Spleen (tissue), 11 donors: ENCODE data around the gene ECSCR. TPM values are rescaled to one million over a fixed set of nuclear protein-coding genes. Genes with fewer than 3 reads are reported as not detected.
A peak's percentile ranks its signal among the peaks of the same experiment; 100 is the strongest.
"Not testable (repeated sequence)": the region's sequence is repeated elsewhere in the genome, so short reads cannot be mapped to it uniquely, and the experiment has no call there.

Experiments
- DNase-seq: peaks from one replicate; pipeline ENCODE4 v3.0.0-alpha.2; 2020
- H3K27ac ChIP-seq, 8 donors: fragments of 200-600 bp; sonication (generic) in 7 of 8; 1 replicate in 4 of 8; 2 replicates in 4 of 8; pipeline versions ENCODE4 v1.5.0 to v1.8.0; 2016 to 2021; ENCODE audit warnings: inconsistent platforms in 4 of 8, mild to moderate bottlenecking in 4 of 8, moderate library complexity in 1 of 8
- H3K27me3 ChIP-seq, 7 donors: fragments of 200-600 bp; sonication (generic) in 6 of 7; replicated peaks in 1 of 7; 1 replicate in 4 of 7; 2 replicates in 3 of 7; pipeline versions ENCODE4 v1.5.0 to v1.8.0; 2016 to 2021; ENCODE audit warnings: inconsistent platforms in 3 of 7, mild to moderate bottlenecking in 1 of 7
- H3K36me3 ChIP-seq, 6 donors: fragments of 200-600 bp; sonication (generic) in 5 of 6; 1 replicate in 4 of 6; 2 replicates in 2 of 6; pipeline versions ENCODE4 v1.5.0 to v1.8.0; 2016 to 2021; ENCODE audit warnings: inconsistent platforms in 2 of 6
- H3K4me1 ChIP-seq, 6 donors: fragments of 200-600 bp; sonication (generic) in 5 of 6; 1 replicate in 3 of 6; 2 replicates in 3 of 6; pipeline versions ENCODE4 v1.5.0 to v1.8.0; 2016 to 2021; ENCODE audit warnings: inconsistent platforms in 3 of 6
- H3K4me3 ChIP-seq, 8 donors: fragments of 200-600 bp; sonication (generic) in 7 of 8; 1 replicate in 4 of 8; 2 replicates in 4 of 8; pipeline versions ENCODE4 v1.5.0 to v1.8.0; 2016 to 2021; ENCODE audit warnings: inconsistent platforms in 4 of 8, mild to moderate bottlenecking in 4 of 8, moderate library complexity in 2 of 8
- H3K9me3 ChIP-seq, 8 donors: fragments of 200-600 bp; sonication (generic) in 7 of 8; 1 replicate in 4 of 8; 2 replicates in 4 of 8; pipeline versions ENCODE4 v1.5.0 to v1.8.0; 2016 to 2021; ENCODE audit warnings: inconsistent platforms in 4 of 8
- POLR2A ChIP-seq, 3 donors: fragments of 450-650 bp; IDR thresholded peaks; one replicate each; pipeline ENCODE4 v1.5.1; 2017; ENCODE audit warnings: antibody characterized with exemption in 3 of 3, mild to moderate bottlenecking in 1 of 3
- POLR2AphosphoS5 ChIP-seq, 3 donors: sonication (generic); formaldehyde crosslinking; IDR thresholded peaks; one replicate each; pipeline ENCODE4 v1.5.1; 2017; ENCODE audit warnings: antibody characterized with exemption in 3 of 3
- WGBS, 5 donors: extraction: QIAGEN DNeasy Blood & Tissue Kit in 3 of 5; methylation state at CpG; one replicate each; pipeline versions ENCODE4 v1.1.5 to v1.1.7; 2013 to 2018; 5-methylcytosine and 5-hydroxymethylcytosine counted together
- intact Hi-C: fragments of 100-400 bp; cut with DNase I; formaldehyde crosslinking; loops from one replicate; pipeline ENCODE4 v1.15.0; 2023; ENCODE audit warnings: low total_unique reads
- polyA plus RNA-seq, 3 donors: library from polyadenylated mRNA; stranded (reverse); fragments of 200-250 nt; gene quantifications; one replicate each; pipeline ENCODE4 v1.2.1, GENCODE V29; 2013
- total RNA-seq, 7 donors: library from RNA; depleted of rRNA in 3 of 7; stranded (reverse); fragments of >200 nt in 3 of 7; fragmentation: NEBNext Ultra II Directional in 4 of 7; extraction: Animal tissue kit (Norgen Biotek cat#: 25700) in 4 of 7; gene quantifications; one replicate each; pipeline versions ENCODE4 v1.1.0 to v1.2.1, GENCODE V29; 2016 to 2021
- TF ChIP-seq, protein P1 (sequence below), 11 experiments: fragments of 200-600 bp in 7 of 11; fragments of 450-650 bp in 4 of 11; sonication (generic) in 4 of 11; IDR thresholded peaks in 8 of 11; conservative IDR thresholded peaks in 3 of 11; 1 replicate in 7 of 11; 2 replicates in 4 of 11; pipeline versions ENCODE4 v1.4.0 to v1.8.0; 2016 to 2021; ENCODE audit warnings: antibody characterized with exemption in 11 of 11, inconsistent platforms in 4 of 11, mild to moderate bottlenecking in 1 of 11
- donor health status: healthy with polysubstance abuse.
- donor health status: DM: no; HTN: no; CAD: no; lungs with moderate emphysema.
- donor health status: DM: no; HTN: no; CAD: no.
- donor health status: Bipolar disorder and iron deficiency.
- donor health status: healthy.
- donor health status: DM: no; HTN: no; CAD: no.
- donor health status: DM: yes; HTN: yes; CAD: no.

ECSCR gene
- total and polyA plus RNA-seq, 10 donors = 11.3 to 52.3 (median 18.5) TPM

DNA sequence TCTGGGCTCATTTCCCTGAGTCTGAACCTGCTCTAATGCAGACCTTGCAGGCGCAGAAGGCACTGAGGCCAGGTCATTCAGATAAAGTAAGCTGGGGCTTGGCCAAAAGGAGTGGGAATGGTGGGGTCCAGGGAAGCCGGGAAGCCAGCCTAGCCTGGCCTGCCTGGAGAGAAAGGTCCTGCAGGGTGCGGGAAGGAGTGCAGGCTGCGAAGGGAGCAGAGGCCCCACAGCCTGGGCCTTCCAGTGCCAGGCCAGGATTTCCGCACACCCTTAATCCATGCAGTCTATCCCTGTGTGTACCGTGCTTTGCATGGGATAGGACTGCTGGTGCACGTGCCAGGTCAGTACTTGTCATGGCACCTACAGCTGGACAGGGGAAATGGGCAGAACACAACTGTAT, 23.7 kb upstream of the ECSCR start:
- Histone ChIP-seq H3K27me3 (no peaks in the 10 kb centered on the region), H3K9me3 (no peaks in the 10 kb centered on the region), H3K36me3 (no peaks in the 10 kb centered on the region), H3K4me3 (no peak overlapping the region), H3K27ac (no peak overlapping the region), H3K4me1 (peaks cover 0 to 53% (median 35%) of the 10 kb centered on the region in 6 donors)
- TF ChIP-seq POLR2AphosphoS5 (IDR thresholded peaks at IDR 0.05) (no peak), POLR2A (IDR thresholded peaks at IDR 0.05) (no peak)
- TF ChIP-seq, protein P1, sequence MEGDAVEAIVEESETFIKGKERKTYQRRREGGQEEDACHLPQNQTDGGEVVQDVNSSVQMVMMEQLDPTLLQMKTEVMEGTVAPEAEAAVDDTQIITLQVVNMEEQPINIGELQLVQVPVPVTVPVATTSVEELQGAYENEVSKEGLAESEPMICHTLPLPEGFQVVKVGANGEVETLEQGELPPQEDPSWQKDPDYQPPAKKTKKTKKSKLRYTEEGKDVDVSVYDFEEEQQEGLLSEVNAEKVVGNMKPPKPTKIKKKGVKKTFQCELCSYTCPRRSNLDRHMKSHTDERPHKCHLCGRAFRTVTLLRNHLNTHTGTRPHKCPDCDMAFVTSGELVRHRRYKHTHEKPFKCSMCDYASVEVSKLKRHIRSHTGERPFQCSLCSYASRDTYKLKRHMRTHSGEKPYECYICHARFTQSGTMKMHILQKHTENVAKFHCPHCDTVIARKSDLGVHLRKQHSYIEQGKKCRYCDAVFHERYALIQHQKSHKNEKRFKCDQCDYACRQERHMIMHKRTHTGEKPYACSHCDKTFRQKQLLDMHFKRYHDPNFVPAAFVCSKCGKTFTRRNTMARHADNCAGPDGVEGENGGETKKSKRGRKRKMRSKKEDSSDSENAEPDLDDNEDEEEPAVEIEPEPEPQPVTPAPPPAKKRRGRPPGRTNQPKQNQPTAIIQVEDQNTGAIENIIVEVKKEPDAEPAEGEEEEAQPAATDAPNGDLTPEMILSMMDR (IDR thresholded peaks at IDR 0.05 in 8 of 11, conservative IDR thresholded peaks at IDR 0.05 in 3 of 11) = no peak
- WGBS, 5 donors = 90 to 95% (median 91%) methylated on average over 5 to 7 of the region's 7 CpGs
- intact Hi-C loops = no loop called here
- no peak for DNase-seq

DNA sequence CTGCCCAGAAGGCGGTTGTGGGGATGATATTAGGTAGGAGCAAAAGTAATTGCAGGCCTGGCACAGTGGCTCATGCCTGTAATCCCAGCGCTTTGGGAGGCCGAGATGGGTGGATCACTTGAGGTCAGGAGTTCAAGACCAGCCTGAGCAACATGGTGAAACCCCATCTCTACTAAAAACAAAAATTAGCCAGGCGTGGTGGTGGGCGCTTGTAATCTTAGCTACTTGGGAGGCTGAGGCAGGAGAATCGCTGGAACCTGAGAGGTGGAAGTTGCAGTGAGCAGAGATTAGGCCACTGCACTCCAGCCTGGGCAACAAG, 20.3 kb upstream of the ECSCR start:
- 33 to 43% (median 37%) methylated on average over 6 of the region's 6 CpGs for WGBS, 5 donors
- intact Hi-C loops, H3K27me3 ChIP-seq, DNase-seq, H3K9me3 ChIP-seq: not testable (repeated sequence)
- H3K4me3 ChIP-seq = peak overlapping the region in 7 of 8 donors; percentile 42 to 73 (median 54)
- peak overlapping the region; percentile 89 to 97 (median 92) for H3K27ac ChIP-seq
- H3K36me3 ChIP-seq = peaks cover 0 to 28% (median 15%) of the 10 kb centered on the region in 6 donors
- peaks cover 7 to 76% (median 57%) of the 10 kb centered on the region in 6 donors for H3K4me1 ChIP-seq

DNA sequence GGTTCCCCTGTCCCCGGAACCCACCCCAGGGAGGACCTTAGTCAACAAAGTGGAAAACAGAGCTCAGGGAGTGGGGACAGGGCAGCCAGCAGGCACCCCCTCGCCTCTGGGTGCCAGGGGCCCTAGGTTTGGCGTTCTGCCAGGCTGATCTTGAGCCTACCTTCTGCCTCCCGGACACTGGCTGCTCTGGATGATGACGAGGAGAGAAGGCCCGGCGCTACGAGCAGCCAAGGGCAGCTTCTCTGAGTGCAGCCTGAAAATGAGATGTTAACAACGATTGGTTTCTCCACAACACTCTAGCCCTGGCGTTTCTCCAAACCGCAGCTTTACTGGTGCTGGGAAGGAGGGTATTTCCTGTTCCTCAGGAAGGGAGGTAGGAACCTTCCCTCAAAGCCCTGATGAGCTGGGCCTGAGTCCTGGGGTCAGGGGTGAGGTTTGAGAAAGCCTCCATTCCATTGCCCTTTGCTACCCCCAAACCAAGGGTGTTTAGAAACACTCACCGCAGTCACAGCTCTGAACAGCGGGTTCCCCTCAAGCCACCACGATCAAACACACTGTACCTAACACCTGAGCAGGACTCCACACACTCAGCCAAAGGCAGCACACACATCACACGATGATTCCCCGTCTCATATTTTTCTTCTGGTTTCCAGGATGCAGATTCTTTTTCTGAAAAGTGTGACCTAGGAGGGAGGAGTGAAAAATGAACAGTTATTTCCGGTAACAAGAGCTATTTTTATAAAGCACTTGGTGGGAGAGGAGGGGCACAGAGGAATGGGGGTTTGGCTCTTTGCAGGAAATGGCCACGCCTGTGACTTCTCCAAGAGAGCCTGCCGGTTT, 19.7 kb upstream of the ECSCR start, which contains the start of gene STING1:
TSS of gene STING1 (minus strand) at position 709 of the 840 bp plus-strand sequence. CDS start 1,054 bp downstream, outside the sequence.
- intact Hi-C loops = no loop called here
- H3K27ac ChIP-seq = peak within 1 kb of the TSS; percentile 89 to 97 (median 92)
- H3K36me3 ChIP-seq = peaks cover 0 to 34% (median 20%) of the 10 kb centered on the region in 6 donors
- H3K4me1 ChIP-seq = peaks cover 7 to 79% (median 59%) of the 10 kb centered on the region in 6 donors
- TF ChIP-seq, protein P1 (IDR thresholded peaks at IDR 0.05 in 8 of 11, conservative IDR thresholded peaks at IDR 0.05 in 3 of 11) = no peak
- TF ChIP-seq POLR2A (IDR thresholded peaks at IDR 0.05) = peak in 1 of 3 donors; percentile 37
- TF ChIP-seq POLR2AphosphoS5 (IDR thresholded peaks at IDR 0.05) = peak; percentile 72 to 79 (median 78)
- no peaks in the 10 kb centered on the region for H3K9me3 ChIP-seq
- no peaks in the 10 kb centered on the region for H3K27me3 ChIP-seq
- H3K4me3 ChIP-seq = peak within 1 kb of the TSS; percentile 42 to 73 (median 56)
- 3 to 10% (median 4%) methylated on average over 15 to 19 of the region's 19 CpGs for WGBS, 5 donors
- peak; percentile 88 for DNase-seq

DNA sequence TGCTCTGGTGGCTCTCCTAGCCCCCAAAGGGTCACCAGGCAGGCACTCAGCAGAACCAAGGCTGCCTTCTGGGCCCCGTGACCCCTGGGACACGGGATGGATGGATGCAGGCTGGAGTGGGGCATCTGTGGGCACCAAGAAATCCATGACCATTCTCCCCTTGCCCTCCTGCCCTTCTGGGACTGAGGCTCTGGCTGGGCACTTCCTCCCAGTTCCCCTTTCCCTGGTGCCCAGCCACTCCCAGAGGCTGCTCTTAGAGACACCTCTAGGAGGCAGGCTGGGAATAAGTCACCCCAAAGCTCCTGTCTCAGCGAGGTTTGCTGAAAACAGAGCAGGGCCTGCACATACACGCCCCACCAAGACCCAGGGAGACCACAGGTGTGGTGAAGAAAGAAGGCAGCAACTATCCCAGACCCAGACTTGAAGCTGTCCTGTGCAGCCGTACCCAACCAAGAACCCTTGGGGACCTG, 19.1 kb upstream of the ECSCR start:
- peak overlapping the region; percentile 42 to 73 (median 56) for H3K4me3 ChIP-seq
- H3K27me3 ChIP-seq = no peaks in the 10 kb centered on the region
- intact Hi-C loops = no loop called here
- WGBS, 5 donors = 9 to 32% (median 11%) methylated on average over 5 of the region's 5 CpGs
- H3K4me1 ChIP-seq = peaks cover 7 to 85% (median 62%) of the 10 kb centered on the region in 6 donors
- no peaks in the 10 kb centered on the region for H3K9me3 ChIP-seq
- DNase-seq = peak; percentile 78
- H3K27ac ChIP-seq = peak overlapping the region; percentile 89 to 97 (median 92)
- peaks cover 0 to 40% (median 27%) of the 10 kb centered on the region in 6 donors for H3K36me3 ChIP-seq
- TF ChIP-seq POLR2A (IDR thresholded peaks at IDR 0.05) (no peak), POLR2AphosphoS5 (IDR thresholded peaks at IDR 0.05) (no peak)
- TF ChIP-seq, protein P1 (IDR thresholded peaks at IDR 0.05 in 8 of 11, conservative IDR thresholded peaks at IDR 0.05 in 3 of 11) = no peak
